GM19455 (cell line): ENCODE data around the gene CFL2.
"Not testable (repeated sequence)": the region's sequence is repeated elsewhere in the genome, so short reads cannot be mapped to it uniquely, and the experiment has no call there.

ENCODE experiments used
- ATAC-seq: cut with Tn5 transposase; IDR thresholded peaks from one replicate; pipeline ENCODE4 v1.9.1; 2021; ENCODE audit not compliant: unreplicated experiment

Gene CFL2

GRCh38 chr14:34711796-34712712, 2.3 kb downstream of the CFL2 start:
- no peak for ATAC-seq

- peak; percentile 43 for ATAC-seq
Measured at GRCh38 chr14:34711169-34711568, 3.2 kb downstream of the CFL2 start.

DNA sequence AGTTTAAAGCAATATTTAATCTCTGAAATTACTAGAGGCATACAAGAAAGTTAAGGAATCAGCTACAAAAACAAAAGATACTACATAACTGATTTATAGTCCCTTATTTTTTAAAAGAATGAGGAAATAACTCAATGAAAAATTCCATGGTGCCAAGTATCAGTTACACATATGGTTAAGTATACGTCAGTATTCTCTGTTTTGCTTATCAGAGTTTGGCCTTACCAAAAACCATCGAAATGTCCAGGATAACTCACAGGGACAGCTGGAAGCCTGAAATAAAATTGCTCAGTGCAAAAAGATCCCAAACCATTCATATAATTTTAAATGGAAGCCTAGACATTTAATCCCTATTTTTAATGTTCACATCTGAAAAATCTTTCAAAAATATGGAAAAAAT, 3.6 kb downstream of the CFL2 start:
- no peak for ATAC-seq

DNA sequence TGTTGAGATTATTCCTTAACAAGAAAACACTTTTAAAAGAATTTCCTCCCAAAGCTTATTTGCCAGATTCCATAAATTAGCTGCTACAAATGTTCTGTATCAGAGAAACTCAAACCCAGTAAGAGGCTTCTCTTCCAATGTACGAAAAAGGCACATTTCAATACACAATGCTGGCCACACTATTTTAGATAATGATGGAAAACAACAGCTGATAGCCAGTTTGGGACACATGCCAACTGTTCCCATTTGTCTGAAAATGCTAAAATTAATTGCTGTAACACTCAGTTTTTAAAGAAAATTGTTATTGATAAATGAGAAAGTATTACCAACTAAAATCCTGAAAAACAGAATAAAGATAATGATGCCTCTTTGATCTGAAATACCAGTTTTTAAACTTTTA, 4.4 kb downstream of the CFL2 start:
- no peak for ATAC-seq

DNA sequence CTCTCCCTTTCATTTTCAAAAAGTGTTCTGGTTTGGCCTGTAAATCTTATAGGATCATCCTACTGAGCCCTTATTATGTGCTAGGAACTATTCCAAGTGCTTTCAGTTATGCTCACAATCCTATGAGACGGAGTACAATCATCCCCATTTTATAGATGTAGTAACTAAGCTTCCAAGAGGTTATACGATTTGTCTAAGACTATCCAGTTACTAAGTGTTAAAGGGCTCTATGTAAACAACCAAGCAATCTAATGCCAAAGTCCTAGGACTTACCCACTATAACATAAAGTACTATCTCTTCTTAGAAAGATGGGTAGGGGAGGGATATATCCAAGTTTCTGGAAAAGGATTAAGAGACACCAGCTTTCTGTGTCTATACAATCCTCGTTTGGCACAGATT, 6.7 kb downstream of the CFL2 start:
- ATAC-seq, result no peak

DNA sequence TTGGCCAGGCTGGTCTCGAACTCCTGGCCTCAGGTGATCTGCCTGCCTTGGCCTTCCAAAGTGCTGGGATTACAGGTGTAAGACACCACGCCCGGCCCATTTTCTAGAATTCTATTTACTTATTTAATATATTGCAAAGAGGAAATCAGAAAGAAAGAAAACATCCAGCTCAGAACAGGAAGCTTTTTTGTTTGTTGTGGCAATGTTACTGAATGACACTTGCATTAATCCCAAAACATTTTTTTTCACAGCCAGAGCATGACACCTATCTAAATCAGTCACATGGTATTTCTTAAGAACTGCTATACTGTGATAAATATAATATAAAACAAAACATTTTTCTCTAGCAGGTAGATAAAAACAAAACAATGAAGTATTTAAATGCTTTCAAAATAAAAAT, 12.6 kb downstream of the CFL2 start:
- no peak for ATAC-seq

DNA sequence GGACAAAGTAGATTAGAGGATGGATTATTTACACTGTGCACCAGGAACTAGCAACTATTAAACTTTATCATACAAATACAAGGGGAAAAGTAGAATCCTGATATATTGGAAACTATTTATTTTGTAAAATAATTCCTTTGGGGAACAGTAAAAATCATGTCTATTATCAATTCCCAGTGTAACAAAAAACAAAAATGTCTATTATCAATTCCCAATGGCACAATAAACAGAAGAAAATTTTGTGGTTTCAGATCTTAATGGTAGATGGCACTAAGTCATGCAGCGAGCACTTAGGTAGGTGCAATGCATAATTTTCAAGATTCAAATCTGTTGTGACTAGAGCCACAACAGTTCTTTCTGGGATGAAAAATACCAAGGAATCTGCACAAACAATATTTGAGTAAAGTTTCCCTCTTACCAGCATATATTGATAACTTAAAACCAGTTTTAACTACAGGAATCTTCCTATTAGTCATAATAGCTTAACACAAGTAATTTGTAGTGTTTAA, 13.7 kb downstream of the CFL2 start:
- ATAC-seq, result no peak

GRCh38 chr14:34699873-34700621, 14.3 kb downstream of the CFL2 start:
- ATAC-seq, result no peak

GRCh38 chr14:34694216-34694615, 20.2 kb downstream of the CFL2 start:
- not testable (repeated sequence) for ATAC-seq

DNA sequence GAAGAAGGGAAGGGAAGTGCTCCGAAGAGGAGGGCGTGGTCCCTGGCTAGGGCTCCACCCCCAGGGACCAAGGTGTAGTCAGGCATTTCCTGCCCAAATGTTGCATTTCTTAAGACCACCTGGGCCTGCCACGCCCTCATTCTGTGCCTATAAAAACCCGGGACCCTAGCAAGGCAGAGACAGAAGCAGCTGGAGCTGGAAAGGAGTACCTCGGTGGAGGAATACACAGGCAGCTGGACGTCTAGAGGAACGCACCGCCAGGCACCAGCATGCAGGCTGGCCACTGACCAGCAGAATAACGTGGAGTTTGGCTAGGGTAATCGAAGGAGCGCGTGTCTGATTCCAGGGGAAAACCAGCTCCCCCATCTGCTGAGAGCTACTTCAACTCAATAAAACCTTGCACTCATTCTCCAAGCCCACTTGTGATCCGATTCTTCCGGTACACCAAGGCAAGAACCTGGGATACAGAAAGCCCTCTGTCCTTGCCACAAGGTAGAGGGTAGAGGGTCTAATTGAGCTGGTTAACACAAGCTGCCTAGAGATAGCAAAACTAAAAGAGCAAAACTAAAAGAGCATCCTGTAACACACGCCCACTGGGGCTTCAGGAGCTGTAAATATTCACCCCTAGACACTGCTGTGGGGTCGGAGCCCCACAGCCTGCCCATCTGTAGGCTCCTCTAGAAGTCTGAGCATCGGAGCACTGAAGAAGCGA, 21.0 kb downstream of the CFL2 start:
- no peak for ATAC-seq

- ATAC-seq, result no peak
Measured at GRCh38 chr14:34692898-34693227, 21.5 kb downstream of the CFL2 start.

DNA sequence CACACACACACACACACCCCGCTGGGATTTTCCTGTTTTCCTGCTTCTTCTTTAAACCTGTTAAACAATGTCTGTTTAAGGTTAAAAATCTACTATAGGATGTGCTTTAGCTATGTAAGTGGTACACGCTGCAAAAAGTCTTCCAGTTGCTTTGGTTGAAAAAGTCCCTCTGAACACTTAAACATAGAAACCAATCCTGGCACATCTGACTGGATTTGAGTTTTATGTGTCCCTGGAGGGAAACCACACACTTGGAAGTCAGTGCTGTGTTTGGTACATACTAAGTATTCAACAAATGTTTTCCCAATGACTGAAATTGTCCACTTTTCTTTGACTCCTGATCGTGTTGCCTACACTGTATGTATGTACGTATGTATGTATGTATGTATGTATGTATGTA, 22.0 kb downstream of the CFL2 start:
- ATAC-seq, result no peak

DNA sequence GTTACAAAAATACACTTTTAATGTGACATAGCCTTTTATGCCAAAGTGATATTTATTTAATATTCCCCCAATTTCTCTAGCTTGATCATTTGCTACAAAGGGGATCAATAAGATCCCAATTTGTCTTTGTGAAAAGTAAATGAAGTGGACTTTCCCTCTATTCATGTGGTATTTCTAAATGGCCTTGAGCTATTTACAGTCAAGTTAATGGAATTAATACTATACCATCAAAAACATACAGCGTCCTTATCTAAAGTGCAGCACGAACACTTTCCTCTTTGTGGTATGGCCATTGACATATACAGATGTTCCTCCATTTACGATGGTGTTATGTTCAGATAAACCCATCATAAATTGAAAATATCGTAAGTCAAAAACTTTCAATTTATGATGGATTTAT, 23.2 kb downstream of the CFL2 start:
- no peak for ATAC-seq

GRCh38 chr14:34688470-34689206, 25.8 kb downstream of the CFL2 start:
- no peak for ATAC-seq

DNA sequence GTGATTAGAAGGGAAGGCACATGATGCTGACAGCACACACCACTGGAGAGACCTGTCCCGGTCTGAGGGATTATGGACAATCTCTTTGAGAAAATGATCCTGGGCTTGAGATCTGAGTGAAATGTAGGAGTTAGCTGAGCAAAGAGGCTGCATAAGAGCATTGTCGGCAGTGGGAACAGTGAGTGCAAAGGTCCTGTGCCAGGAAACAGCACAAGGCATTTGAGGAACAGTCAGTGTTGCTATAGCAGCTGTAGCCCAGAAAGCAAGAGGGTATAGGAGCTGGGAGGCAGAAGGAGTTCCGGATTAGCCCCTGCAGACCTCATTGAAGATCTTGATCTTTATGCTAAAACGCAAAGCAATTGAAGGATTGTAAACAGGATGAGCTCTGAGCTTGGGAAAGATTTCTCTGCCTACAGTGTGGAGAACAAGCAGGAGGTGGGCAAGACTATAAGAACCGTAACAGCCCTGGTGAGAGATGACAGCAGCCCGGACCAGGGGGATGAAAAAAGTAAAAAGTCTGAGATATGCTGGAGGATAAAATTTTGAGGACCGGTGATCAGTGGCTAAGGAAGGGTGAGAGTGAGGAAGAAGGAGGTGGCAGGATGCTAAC, 28.5 kb downstream of the CFL2 start:
- ATAC-seq, result no peak

- ATAC-seq, result no peak
Measured at GRCh38 chr14:34684578-34684977, 29.8 kb downstream of the CFL2 start.

GRCh38 chr14:34682787-34683321, 31.5 kb downstream of the CFL2 start:
- ATAC-seq, result no peak

GRCh38 chr14:34680806-34681479, 33.5 kb downstream of the CFL2 start:
- ATAC-seq, result no peak

GRCh38 chr14:34678735-34679134, 35.7 kb downstream of the CFL2 start:
- no peak for ATAC-seq

DNA sequence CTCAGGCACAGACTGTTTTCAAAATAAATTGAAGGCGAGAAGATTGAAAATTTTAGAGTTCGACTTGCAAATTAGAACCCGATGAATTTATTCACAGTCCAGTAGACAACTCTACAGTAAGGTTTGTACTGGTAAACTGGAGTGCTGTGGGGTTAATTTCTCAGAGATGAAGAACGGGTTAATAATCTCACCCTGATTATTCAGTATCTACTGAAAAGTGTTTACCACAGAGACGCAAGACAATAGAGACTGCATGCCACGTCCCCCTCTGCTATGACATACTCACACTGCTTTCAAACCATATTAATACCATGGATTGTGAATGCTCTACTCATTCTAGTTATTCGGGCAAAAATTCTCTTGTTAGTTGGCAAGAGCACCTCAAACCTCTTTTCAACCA, 36.1 kb downstream of the CFL2 start:
- ATAC-seq, result no peak
